Suprapubic skin (tissue), 4 donors: ENCODE results near the gene ASB14. TPM values are rescaled to one million over a fixed set of nuclear protein-coding genes. Genes with fewer than 3 reads are reported as not detected.

ENCODE experiments used
- DNase-seq, 2 donors: peaks; one replicate each; pipeline ENCODE4 v3.0.0-alpha.2; 2019; ENCODE audit warnings: low spot score in 2 of 2
- H3K27ac ChIP-seq: fragments of 200-600 bp; sonication (generic); one replicate; pipeline ENCODE4 v1.5.1; 2019
- H3K27me3 ChIP-seq: fragments of 200-600 bp; sonication (generic); one replicate; pipeline ENCODE4 v1.5.1; 2019
- H3K36me3 ChIP-seq: fragments of 200-600 bp; sonication (generic); one replicate; pipeline ENCODE4 v1.5.1; 2019
- H3K4me1 ChIP-seq: fragments of 200-600 bp; sonication (generic); one replicate; pipeline ENCODE4 v1.5.1; 2019
- H3K4me3 ChIP-seq: fragments of 200-600 bp; sonication (generic); one replicate; pipeline ENCODE4 v1.5.1; 2019; ENCODE audit warnings: mild to moderate bottlenecking
- H3K9me3 ChIP-seq: fragments of 200-600 bp; sonication (generic); one replicate; pipeline ENCODE4 v1.5.1; 2019
- CTCF ChIP-seq, 2 donors: fragments of 200-600 bp in 1 of 2; fragments of 450-650 bp in 1 of 2; sonication (generic) in 1 of 2; IDR thresholded peaks; one replicate each; pipeline ENCODE4 v1.5.1; 2016 to 2019; ENCODE audit warnings: antibody characterized with exemption in 2 of 2, mild to moderate bottlenecking in 1 of 2, moderate library complexity in 1 of 2
- EP300 ChIP-seq: sonication (generic); formaldehyde crosslinking; IDR thresholded peaks from one replicate; pipeline ENCODE4 v1.6.1; 2017; ENCODE audit warnings: antibody characterized with exemption
- POLR2A ChIP-seq, 2 donors: fragments of 450-650 bp; IDR thresholded peaks; one replicate each; pipeline ENCODE4 v1.6.1; 2017; ENCODE audit warnings: antibody characterized with exemption in 2 of 2, mild to moderate bottlenecking in 2 of 2, moderate library complexity in 2 of 2
- POLR2AphosphoS5 ChIP-seq, 3 donors: sonication (generic); formaldehyde crosslinking; IDR thresholded peaks; one replicate each; pipeline ENCODE4 v1.6.1; 2017; ENCODE audit warnings: antibody characterized with exemption in 3 of 3
- WGBS: methylation state at CpG from one replicate; pipeline ENCODE4 v1.1.5; 2018; 5-methylcytosine and 5-hydroxymethylcytosine counted together
- total RNA-seq, 4 donors: library from RNA; depleted of rRNA; stranded (reverse); fragments of >200 nt; gene quantifications; one replicate each; pipeline ENCODE4 v1.1.0, GENCODE V29; 2016

ASB14 gene
- total RNA-seq, 4 donors from 2014 or later: not detected

DNA sequence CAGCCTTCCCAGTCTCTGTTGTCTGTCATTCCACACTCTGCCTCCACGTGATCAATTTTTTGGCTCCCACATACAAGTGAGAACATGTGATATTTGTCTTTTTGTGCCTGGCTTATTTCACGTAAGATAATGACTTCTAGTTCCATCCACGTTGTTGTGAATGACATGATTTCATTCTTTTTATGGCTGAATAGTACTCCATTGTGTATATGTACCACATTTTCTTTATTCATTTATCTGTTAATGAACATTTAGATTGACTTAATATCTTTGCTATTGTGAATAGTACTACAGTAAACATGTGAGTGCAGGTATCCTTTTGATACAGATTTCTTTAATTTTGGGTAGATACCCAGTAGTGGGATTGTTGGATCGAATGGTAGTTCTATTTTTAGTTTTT, 31.4 kb downstream of the ASB14 start:
- no peak for DNase-seq
- H3K4me3 ChIP-seq: no peak overlapping the region
- H3K9me3 ChIP-seq: no peaks in the 10 kb centered on the region
- H3K36me3 ChIP-seq: peaks cover 88% of the 10 kb centered on the region
- WGBS: 91% methylated on average over 4 of the region's 4 CpGs
- H3K27ac ChIP-seq: no peak overlapping the region
- no peaks in the 10 kb centered on the region for H3K27me3 ChIP-seq
- H3K4me1 ChIP-seq: no peaks in the 10 kb centered on the region
- TF ChIP-seq POLR2A (IDR thresholded peaks at IDR 0.05) (no peak), EP300 (no peak), POLR2AphosphoS5 (IDR thresholded peaks at IDR 0.05) (no peak), CTCF (IDR thresholded peaks at IDR 0.05) (no peak)

DNA sequence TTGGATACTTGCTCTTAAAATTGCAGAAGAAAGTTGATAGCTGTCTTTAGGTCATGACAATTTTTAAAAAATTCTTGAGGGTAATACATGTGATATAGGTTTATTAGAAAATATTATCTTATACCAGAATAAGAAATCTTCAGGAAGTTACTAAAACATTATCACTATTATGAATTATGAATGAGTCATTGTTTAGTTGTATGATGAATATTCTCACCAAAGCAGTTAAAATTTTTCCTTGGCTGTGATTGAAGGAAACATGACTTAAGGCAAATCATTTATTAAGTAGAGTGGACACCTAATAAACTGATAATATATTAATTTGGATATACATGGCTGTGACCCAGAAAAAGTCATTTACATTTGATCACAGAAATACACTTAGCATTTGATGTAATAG, 34.8 kb downstream of the ASB14 start:
- DNase-seq: no peak
- Histone ChIP-seq H3K4me1 (no peaks in the 10 kb centered on the region), H3K27ac (no peak overlapping the region), H3K36me3 (peaks cover 72% of the 10 kb centered on the region), H3K4me3 (no peak overlapping the region), H3K27me3 (no peaks in the 10 kb centered on the region), H3K9me3 (no peaks in the 10 kb centered on the region)
- TF ChIP-seq CTCF (IDR thresholded peaks at IDR 0.05) (no peak), EP300 (no peak), POLR2A (IDR thresholded peaks at IDR 0.05) (no peak), POLR2AphosphoS5 (IDR thresholded peaks at IDR 0.05) (no peak)

DNA sequence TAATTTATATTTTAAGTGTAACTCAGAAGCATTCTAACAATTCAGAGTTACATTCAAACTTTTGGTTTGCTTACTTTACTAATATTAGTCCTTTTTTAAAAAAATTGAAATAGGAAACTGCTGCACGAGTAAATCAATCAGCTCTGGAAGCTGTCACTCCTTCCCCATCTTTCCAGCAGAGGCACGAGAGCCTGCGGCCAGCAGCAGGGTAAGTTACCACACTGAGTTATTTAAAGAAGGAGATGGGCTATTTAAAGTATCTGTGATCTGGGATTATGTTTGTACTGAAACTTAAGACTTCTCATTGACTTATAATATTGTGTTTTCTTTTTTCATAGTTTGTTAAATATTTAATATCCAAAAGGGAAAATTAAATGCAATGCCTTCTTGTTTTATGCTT, 35.6 kb downstream of the ASB14 start:
- peaks cover 66% of the 10 kb centered on the region for H3K36me3 ChIP-seq
- WGBS: 82% methylated on average over 3 of the region's 3 CpGs
- no peaks in the 10 kb centered on the region for H3K27me3 ChIP-seq

GRCh38 chr3:57252404-57252803, 40.1 kb downstream of the ASB14 start:
- Histone ChIP-seq H3K9me3 (no peaks in the 10 kb centered on the region), H3K36me3 (peaks cover 50% of the 10 kb centered on the region), H3K4me1 (no peaks in the 10 kb centered on the region), H3K27me3 (no peaks in the 10 kb centered on the region), H3K4me3 (no peak overlapping the region), H3K27ac (no peak overlapping the region)
- no peak for DNase-seq
- no peak for TF ChIP-seq POLR2AphosphoS5 (IDR thresholded peaks at IDR 0.05)
- TF ChIP-seq POLR2A (IDR thresholded peaks at IDR 0.05): no peak
- no peak for TF ChIP-seq EP300
- no peak for TF ChIP-seq CTCF (IDR thresholded peaks at IDR 0.05)
- WGBS: 64% methylated on average over 1 of the region's 1 CpG

More for the DNA sequence above, 35.6 kb downstream of the ASB14 start:
- Histone ChIP-seq H3K4me1 (no peaks in the 10 kb centered on the region), H3K27ac (no peak overlapping the region), H3K4me3 (no peak overlapping the region), H3K9me3 (no peaks in the 10 kb centered on the region)
- no peak for DNase-seq
- no peak for TF ChIP-seq EP300
- no peak for TF ChIP-seq POLR2AphosphoS5 (IDR thresholded peaks at IDR 0.05)
- no peak for TF ChIP-seq POLR2A (IDR thresholded peaks at IDR 0.05)
- TF ChIP-seq CTCF (IDR thresholded peaks at IDR 0.05): no peak

GRCh38 chr3:57244946-57245345, 47.5 kb downstream of the ASB14 start:
- H3K4me3 ChIP-seq: no peak overlapping the region
- H3K27ac ChIP-seq: no peak overlapping the region
- no peaks in the 10 kb centered on the region for H3K27me3 ChIP-seq
- peaks cover 77% of the 10 kb centered on the region for H3K36me3 ChIP-seq
- WGBS: 87% methylated on average over 2 of the region's 2 CpGs
- DNase-seq: no peak
- no peaks in the 10 kb centered on the region for H3K4me1 ChIP-seq
- no peaks in the 10 kb centered on the region for H3K9me3 ChIP-seq
- TF ChIP-seq POLR2AphosphoS5 (IDR thresholded peaks at IDR 0.05): no peak
- no peak for TF ChIP-seq EP300
- TF ChIP-seq CTCF (IDR thresholded peaks at IDR 0.05): no peak
- no peak for TF ChIP-seq POLR2A (IDR thresholded peaks at IDR 0.05)
